A673 (cell line): Measurements from ENCODE around the gene CTRL.

Experiments
- EZH2 ChIP-seq: fragments of 200-600 bp; sonication (generic); IDR thresholded peaks from 2 replicates; pipeline ENCODE4 v1.6.1; 2017; ENCODE audit warnings: borderline replicate concordance, low read depth, mild to moderate bottlenecking, mixed read lengths, antibody characterized with exemption, low read length; ENCODE audit not compliant: poor library complexity, severe bottlenecking
- TF ChIP-seq, protein P1 (sequence below): fragments of 300-800, 200-600 bp; sonication (generic); conservative IDR thresholded peaks from 2 replicates; pipeline ENCODE4 v1.5.1; 2017; ENCODE audit warnings: low read depth, mild to moderate bottlenecking, antibody characterized with exemption, low read length, moderate library complexity, mixed read lengths

DNA sequence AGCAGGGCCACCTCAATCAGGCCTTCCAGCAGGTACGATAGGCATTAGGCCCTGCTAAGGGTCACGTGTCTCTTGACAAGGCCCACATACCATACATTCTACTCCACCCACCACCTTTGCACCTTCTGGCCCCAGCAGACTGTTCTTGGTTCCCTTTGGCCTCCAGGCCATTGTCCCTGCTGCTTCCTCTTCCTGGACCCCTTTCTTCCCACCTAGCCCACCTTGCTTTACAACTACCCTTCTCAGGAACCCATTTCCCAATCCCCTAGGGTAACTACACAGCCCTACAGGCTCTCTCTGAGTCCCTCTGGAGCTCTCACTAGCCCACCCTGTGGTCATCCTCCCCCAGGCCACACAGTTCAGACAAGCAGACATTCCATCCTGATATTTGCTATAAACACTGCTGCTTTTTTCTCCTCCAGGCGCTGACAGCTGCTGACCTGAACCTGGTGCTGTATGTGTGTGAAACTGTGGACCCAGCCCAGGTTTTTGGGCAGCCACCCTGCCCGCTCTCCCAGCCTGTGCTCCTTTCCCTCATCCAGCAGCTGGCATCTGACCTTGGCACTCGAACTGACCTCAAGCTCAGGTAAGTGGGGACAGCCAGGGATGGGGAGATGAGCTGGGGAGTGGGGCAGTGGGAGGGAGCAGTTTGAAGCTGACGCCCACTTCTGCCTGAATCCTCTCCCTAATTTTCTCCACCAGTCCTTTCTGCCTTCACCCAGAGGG lies 48.4 kb downstream of the CTRL start:
- TF ChIP-seq EZH2: no peak
- TF ChIP-seq, protein P1, sequence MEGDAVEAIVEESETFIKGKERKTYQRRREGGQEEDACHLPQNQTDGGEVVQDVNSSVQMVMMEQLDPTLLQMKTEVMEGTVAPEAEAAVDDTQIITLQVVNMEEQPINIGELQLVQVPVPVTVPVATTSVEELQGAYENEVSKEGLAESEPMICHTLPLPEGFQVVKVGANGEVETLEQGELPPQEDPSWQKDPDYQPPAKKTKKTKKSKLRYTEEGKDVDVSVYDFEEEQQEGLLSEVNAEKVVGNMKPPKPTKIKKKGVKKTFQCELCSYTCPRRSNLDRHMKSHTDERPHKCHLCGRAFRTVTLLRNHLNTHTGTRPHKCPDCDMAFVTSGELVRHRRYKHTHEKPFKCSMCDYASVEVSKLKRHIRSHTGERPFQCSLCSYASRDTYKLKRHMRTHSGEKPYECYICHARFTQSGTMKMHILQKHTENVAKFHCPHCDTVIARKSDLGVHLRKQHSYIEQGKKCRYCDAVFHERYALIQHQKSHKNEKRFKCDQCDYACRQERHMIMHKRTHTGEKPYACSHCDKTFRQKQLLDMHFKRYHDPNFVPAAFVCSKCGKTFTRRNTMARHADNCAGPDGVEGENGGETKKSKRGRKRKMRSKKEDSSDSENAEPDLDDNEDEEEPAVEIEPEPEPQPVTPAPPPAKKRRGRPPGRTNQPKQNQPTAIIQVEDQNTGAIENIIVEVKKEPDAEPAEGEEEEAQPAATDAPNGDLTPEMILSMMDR: no peak
